Putamen (tissue), 1 donor: ENCODE measurements around the gene CACNA2D3.

Source experiments
- DNase-seq: peaks from one replicate; pipeline ENCODE4 v3.0.0-alpha.2; 2016; ENCODE audit warnings: low spot score

Gene CACNA2D3

DNA sequence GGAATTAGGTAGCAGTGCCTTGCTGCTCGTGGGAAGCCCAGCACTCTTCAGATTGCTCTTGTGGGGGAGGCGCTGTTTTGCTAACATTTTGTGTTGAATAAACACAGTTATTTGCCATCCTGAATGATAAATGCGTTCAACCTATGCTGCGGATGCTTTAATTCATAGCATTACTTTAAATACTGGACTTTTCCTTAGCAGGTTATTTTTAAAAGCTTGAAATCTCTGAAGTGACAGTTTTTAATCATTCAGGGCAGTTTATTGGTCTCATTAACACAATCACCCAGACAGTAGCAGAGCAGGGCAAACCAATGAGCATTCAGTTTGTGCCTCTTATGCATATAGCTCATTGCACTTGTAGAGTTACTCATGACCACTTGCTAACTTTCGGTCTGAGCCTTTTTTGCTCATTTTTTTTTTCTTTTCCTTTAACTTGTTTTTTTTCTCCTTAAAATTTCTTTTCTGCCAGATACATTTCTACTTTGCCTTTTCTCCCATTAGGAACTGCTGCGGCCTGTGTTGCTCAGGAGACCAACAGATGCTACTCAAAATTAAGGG, 5.2 kb downstream of the CACNA2D3 start:
- no peak for DNase-seq

DNA sequence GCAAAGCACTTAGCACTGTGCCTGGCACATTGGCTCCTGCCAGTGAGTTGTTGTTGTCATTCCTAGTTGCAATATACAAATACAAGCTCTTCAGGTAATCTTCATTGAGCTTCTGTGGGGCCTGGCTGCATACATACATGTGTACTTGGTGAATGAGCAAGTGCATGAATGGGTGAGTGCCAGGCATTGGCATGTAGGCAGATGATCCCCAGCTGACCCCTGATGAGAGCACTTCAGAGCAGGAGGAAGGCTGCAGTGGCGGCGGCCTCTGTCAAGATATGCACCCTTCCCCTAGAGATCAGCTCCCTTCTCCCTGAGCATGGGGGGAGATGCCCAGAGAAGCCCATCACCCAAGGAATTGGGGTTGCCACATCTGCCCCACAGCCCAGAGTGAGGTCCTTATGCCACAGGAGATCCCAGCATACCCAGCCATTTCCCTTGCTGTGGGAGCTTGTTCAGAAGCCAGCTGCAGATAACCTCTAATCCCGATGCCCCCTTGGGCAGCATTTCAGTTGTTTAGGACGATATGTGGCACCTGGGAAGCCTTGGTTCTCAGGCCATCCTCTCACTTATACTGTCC, 8.8 kb downstream of the CACNA2D3 start:
- no peak for DNase-seq

GRCh38 chr3:54131890-54132289, 9.5 kb downstream of the CACNA2D3 start:
- DNase-seq, result no peak

GRCh38 chr3:54132685-54133084, 10.3 kb downstream of the CACNA2D3 start:
- DNase-seq, result no peak

GRCh38 chr3:54133196-54133595, 10.8 kb downstream of the CACNA2D3 start:
- no peak for DNase-seq

DNA sequence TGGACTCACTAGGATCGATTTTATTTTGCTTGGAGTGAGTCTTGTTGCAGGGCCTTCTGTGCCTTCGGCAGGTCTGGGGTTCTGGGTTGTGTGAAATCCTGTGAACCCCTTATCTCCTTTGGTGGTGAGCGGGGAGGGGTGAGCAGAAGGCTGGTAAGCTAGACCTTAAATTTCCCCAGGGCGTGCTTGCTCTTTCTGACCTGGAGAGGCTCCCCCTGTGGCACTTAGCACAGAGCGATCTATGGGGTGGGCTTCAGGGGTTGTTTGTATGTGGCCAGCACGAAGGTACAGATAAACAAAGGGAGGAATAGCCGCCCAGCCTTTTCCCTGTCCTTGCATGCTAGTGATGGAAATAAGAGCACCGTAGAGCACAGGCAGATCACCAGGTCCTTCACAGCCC, 11.8 kb downstream of the CACNA2D3 start:
- DNase-seq, result no peak

DNA sequence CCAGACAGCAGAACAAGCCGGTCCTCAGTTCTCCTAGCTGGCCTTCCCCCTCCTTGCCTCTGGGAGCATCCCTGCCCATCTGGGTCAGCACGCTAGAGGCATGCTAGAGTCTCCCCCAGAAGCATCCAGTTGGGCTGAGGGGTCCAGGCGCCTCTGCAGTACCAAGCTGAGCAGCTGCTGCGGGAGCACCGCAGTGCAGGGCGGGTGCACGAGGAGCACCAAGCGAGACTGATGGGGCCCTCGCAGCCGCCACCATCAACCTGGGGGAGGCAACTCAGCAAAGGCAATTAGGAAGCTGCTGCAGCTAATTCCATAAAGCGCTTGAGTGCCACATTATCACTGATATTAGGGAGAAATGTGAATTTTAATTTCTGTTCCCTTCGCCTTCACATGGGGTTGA, 12.4 kb downstream of the CACNA2D3 start:
- peak; percentile 67 for DNase-seq

DNA sequence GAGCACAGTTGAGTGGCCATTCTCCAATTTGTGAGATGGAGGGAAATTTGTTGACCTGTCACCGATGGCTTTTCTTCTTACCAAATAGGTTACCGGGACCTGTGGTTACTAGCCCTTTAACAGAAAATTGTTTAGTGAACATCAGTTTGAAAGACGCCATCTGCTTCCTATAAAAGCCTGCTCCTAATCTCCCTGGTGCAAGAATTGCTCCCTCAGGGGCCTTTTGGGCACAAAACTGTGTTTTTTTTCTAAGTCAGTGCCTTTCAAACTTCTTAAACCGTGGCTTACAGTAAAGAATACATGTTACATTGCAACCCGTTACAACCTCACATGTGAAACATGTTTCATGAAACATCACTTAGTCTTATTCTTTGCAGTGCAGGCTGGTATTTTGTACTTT, 15.0 kb downstream of the CACNA2D3 start:
- DNase-seq, result no peak

DNA sequence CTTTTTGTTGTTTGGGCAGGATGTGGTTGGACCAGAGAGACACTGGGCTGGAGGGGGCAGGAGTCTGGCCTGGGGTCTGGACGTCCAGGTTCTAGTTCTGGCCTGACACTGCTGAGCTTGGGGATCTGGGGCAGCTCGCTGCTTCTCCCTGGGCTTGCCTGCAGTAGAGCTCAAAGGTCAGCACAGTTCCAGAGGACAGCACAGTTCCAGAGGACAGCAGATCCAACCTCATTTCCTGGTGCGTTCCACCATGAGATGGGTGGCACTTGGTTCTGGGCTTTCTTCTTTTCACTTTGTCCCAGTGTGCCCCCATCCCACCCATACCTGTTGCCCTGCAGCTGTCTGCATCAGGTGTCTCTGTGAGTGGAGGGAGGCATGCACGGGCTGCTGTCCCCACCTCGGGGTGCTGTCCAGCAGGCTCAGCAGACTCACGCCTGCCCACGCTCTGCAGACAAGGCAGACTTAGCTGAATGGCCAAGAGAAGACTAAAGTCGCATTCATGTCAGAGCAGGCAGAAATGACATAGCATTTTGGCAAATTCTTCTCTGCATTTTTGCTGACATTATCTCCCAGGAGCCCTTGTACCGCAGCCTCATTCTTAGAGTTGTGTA, 16.7 kb downstream of the CACNA2D3 start:
- DNase-seq, result no peak

GRCh38 chr3:54139630-54140029, 17.3 kb downstream of the CACNA2D3 start:
- no peak for DNase-seq

DNA sequence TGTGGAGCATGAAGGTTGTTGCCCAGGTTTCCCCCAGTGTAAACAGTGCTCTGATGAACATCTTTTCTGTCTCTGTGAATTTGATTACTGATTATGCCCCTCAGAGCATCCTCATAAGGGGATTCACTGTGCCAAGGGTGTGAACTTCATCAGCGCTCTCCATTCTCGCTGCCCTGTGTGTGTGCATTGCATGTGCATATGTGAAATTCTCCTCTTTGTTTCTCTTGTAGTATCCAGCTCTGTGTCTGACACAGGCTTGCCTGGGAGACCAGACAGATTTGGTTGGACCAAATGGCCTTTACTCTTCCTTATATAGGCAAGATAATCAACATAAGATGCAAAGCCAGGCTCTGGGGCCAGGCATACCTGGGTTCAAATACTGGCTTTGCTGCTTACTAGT, 21.9 kb downstream of the CACNA2D3 start:
- no peak for DNase-seq

GRCh38 chr3:54146506-54147239, 24.3 kb downstream of the CACNA2D3 start:
- DNase-seq, result no peak

DNA sequence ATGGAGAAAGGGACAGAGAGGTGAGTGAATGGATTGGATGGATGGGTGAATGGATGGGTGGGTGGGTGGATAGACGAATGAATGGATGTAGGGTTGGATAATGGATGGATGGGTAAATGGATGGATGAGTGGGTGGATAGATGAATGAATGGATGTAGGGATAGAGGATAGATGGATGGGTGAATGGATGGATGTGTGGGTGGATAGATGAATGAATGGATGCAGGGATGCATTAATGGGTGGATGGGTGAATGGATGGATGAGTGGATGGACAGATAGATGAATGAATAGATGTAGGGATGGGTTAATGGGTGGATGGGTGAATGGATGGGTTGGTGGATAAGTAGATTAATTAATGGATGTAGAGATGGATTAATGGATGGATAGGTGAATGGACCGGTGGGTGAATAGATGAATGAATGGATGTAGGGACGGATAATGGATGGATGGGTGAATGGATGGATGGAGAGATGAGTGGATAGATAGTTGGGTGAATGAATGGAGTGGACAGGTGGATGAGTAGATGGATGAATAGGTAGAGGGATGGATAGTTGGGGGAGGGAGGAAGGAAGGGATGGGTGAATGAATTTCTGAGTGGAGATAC, 28.6 kb downstream of the CACNA2D3 start:
- DNase-seq, result no peak

DNA sequence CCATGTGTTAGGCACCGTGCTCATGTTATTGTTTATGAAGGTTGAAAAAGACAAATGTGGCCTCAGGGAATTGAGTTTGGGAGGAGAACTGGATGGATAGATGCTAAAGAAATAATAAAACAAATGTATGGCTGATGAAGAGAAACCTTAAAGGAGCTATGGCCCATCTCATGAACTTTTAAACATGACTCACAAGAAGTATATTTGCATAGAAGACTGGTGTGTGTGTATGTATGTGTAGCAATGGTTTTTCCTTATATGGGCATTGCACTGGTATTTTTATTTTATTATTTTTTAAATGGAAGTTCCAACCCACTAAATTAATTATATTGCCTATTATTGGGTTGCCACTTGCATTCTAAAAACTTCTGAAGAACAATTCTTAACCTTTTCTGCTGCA, 31.1 kb downstream of the CACNA2D3 start:
- no peak for DNase-seq

DNA sequence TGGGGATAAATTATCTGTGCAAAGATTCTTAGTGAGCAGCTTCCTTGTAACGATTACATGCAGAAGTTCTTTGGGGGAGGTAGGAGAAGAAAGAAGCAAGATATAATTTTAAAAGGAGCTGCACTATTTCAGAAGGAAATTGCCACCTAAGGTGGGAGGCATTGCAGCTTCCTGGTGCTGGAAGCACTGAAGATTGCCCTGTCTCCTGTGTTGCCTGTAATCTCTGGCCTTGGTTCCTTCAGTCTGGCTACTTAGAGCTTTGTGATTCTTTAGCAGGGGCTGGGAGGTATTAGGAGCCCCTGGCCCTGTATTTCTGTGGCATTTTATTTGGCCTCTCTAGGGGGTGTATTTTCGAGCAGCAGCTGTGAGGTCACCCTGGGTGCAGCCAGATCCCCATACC, 35.5 kb downstream of the CACNA2D3 start:
- DNase-seq, result peak; percentile 67

GRCh38 chr3:54159917-54160316, 37.6 kb downstream of the CACNA2D3 start:
- DNase-seq, result no peak

- no peak for DNase-seq
Observed at GRCh38 chr3:54163441-54163840, 41.1 kb downstream of the CACNA2D3 start.

DNA sequence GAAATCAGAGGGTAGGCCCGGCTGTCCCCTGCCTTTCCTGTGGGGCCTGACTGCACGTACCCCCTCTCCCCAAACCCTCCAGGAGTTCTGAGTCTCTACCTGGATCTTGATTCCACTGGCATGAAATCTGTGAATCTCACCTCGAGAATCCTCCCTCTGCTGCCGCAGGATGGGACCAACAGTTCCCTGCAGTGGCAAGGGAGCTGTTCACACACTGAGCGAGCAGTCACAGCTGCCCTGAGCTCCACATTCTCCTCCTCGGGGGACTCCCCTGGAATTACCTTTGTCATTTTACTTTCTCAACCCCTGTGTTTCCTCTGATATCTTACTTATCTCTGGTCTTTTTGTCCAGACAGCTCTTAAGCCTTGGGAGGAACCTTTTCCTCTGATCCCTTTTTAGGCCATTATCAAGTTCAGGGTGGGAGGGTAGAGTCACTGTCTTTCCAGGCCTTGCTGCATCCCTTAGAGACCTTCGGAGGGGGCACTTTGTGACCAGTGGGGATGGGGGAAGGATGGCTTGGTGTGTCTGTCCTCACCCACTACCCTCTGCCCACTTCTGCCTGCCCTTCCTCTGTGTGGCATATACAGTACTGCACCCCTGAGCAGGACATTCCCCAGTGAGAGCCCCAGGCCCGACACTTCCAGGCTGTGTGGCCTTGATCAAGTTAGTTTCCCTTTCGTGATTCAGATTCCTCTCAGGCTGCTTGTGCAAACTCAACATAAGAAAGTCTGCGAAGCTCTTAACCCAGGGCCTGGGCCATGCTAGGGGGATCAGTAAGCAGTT, 42.0 kb downstream of the CACNA2D3 start:
- no peak for DNase-seq

DNA sequence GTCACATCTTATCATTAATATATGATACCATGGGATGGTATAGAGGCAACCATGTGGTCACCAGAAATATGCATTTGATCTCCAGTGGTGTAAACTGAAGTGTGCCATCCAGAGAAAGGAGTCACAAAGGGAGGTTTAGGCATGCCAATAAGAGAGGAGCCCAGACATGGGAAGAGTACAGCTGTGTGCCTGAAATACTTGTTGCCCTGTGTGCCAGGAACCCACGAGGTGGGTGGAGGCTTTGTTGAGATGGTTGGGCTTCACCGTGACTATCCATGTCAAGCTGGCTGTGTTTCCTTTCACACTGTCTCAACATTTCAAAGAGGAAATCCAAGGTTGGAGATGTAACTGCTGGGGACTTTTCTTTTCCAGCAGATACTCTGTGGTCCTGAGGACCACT, 43.5 kb downstream of the CACNA2D3 start:
- DNase-seq, result no peak

DNA sequence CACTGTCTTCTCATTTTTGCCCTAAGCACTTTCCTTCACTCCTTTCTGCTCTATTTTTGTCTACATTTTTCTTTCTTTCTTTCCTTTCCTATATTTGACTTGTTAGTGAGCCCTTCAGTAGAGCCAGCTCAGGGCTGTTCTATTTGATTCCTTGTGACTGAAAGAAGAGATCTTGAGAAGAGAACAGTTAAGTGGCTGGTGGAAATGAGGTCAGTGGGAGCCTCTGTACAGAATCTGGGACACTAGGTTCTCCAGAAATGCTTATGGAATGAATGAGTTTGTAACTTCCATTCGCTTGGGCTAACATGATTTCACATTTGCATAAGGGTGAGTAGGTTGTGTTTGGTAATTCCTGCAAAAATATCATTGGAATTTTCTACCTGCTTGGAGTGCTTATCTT, 45.6 kb downstream of the CACNA2D3 start:
- no peak for DNase-seq

- no peak for DNase-seq
Observed at GRCh38 chr3:54168451-54168850, 46.1 kb downstream of the CACNA2D3 start.

DNA sequence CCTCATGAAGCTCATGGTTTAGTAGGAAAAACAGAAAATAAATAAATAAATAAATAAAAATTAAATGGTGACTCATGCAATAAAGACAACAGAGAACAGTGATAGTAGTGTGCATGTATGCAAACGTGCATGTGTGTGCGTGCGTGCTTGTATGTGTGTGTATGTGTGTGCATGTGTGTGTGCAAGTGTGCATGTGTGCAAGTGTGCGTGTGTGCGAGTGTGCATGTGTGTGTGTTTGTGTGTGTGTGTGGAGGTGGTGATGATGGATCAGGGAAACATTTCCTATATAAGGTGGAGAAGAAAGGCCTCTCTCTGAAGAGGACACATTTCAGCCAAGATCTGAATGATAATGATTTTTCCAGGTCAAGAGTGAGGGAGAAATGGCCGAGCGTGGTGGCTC, 47.2 kb downstream of the CACNA2D3 start:
- no peak for DNase-seq
